Activated T-helper 1 cell treated with anti-CD3 and anti-CD28 coated beads, Interleukin-2, amount 50 U/mL, for 16 hours (primary cell): Measurements from ENCODE around the gene DOCK10.

Experiments used
- DNase-seq, 2 donors: peaks; one replicate each; pipeline ENCODE4 v3.0.0-alpha.2; 2020; ENCODE audit warnings: low read depth in 1 of 2, low spot score in 1 of 2

The DOCK10 gene

GRCh38 chr2:224846686-224847085 lies 195.6 kb downstream of the DOCK10 start:
- no peak for DNase-seq

- no peak for DNase-seq
These were observed 196.1 kb downstream of the DOCK10 start for GRCh38 chr2:224846161-224846560.

- no peak for DNase-seq
These were observed 199.1 kb downstream of the DOCK10 start for GRCh38 chr2:224843141-224843540.

- DNase-seq = no peak
These were observed 200.4 kb downstream of the DOCK10 start for GRCh38 chr2:224841910-224842309.

- no peak for DNase-seq
These were observed 203.9 kb downstream of the DOCK10 start for GRCh38 chr2:224838335-224838734.

- no peak for DNase-seq
These were observed 204.7 kb downstream of the DOCK10 start for GRCh38 chr2:224837558-224837957.

- DNase-seq = no peak
These were observed 205.2 kb downstream of the DOCK10 start for GRCh38 chr2:224837066-224837465.

- no peak for DNase-seq
These were observed 206.0 kb downstream of the DOCK10 start for GRCh38 chr2:224836263-224836662.

GRCh38 chr2:224835405-224835804 lies 206.9 kb downstream of the DOCK10 start:
- no peak for DNase-seq

- DNase-seq = no peak
These were observed 208.3 kb downstream of the DOCK10 start for GRCh38 chr2:224833986-224834385.

GRCh38 chr2:224832207-224832606 lies 210.1 kb downstream of the DOCK10 start:
- no peak for DNase-seq

GRCh38 chr2:224831530-224831929 lies 210.7 kb downstream of the DOCK10 start:
- DNase-seq = no peak

- DNase-seq = no peak
These were observed 221.8 kb downstream of the DOCK10 start for GRCh38 chr2:224820283-224820991.

- DNase-seq = no peak
These were observed 223.2 kb downstream of the DOCK10 start for GRCh38 chr2:224819075-224819474.

GRCh38 chr2:224817676-224818075 lies 224.6 kb downstream of the DOCK10 start:
- no peak for DNase-seq

GRCh38 chr2:224816816-224817215 lies 225.5 kb downstream of the DOCK10 start:
- DNase-seq = no peak

- DNase-seq = no peak
These were observed 228.7 kb downstream of the DOCK10 start for GRCh38 chr2:224813578-224813977.

- DNase-seq = no peak
These were observed 234.9 kb downstream of the DOCK10 start for GRCh38 chr2:224807153-224807964.

GRCh38 chr2:224803930-224804329 lies 238.3 kb downstream of the DOCK10 start:
- DNase-seq = no peak

- no peak for DNase-seq
These were observed 239.9 kb downstream of the DOCK10 start for GRCh38 chr2:224802407-224802806.

- DNase-seq = no peak
These were observed 240.9 kb downstream of the DOCK10 start for GRCh38 chr2:224801360-224801759.

GRCh38 chr2:224799691-224800090 lies 242.6 kb downstream of the DOCK10 start:
- no peak for DNase-seq

- DNase-seq = no peak
These were observed 244.1 kb downstream of the DOCK10 start for GRCh38 chr2:224798180-224798579.
